Endothelial cell of umbilical vein (primary cell): ENCODE measurements around the gene STX8. TPM values are rescaled to one million over a fixed set of nuclear protein-coding genes. Genes with fewer than 3 reads are reported as not detected.

Source experiments
- BruUV-seq: library from RNA; stranded (reverse); fragments of 400-500 nt; replicated peaks from 2 replicates; lab custom pipeline; 2021; lab: Mats Ljungman, UMichigan
- CTCF ChIA-PET: fragments of 300-600, 350-600 bp; sonication (Branson Sonifier 250); formaldehyde crosslinking; loops from one replicate; lab custom pipeline; 2021; ENCODE audit warnings: antibody characterized with exemption, inconsistent platforms; lab: Charles Lee
- POLR2A ChIA-PET: fragments of 300-600, 350-600 bp; sonication (Branson Sonifier 250); formaldehyde crosslinking; loops from one replicate; lab custom pipeline; 2021; ENCODE audit warnings: antibody characterized with exemption, inconsistent platforms; lab: Charles Lee
- DNase-seq: peaks from one replicate; pipeline ENCODE4 v3.0.0-alpha.2; 2011; ENCODE audit warnings: low read depth, low spot score
- FAIRE-seq: peaks from 2 replicates; lab custom pipeline; 2011; peaks lifted over from hg19 to GRCh38; lab: Jason Lieb, UNC
- H2AFZ ChIP-seq: 2 replicates; pipeline ENCODE4 v1.6.0; 2012; ENCODE audit warnings: low read depth, low read length, control low read depth, inconsistent platforms
- H3K27ac ChIP-seq: 2 replicates; pipeline ENCODE4 v1.5.1; 2011; ENCODE audit warnings: low read depth, mild to moderate bottlenecking, control low read depth, low read length, moderate library complexity; ENCODE audit not compliant: insufficient read depth
- H3K27me3 ChIP-seq, 2 experiments: 2 replicates each; pipeline versions ENCODE4 v1.6.0 to v1.6.1; 2011; ENCODE audit warnings: low read length in 2 of 2, mixed read lengths in 1 of 2; ENCODE audit not compliant: control insufficient read depth in 2 of 2, insufficient read depth in 2 of 2
- H3K36me3 ChIP-seq, 2 experiments: 2 replicates in 1 of 2; 3 replicates in 1 of 2; pipeline ENCODE4 v1.5.1; 2011; ENCODE audit warnings: low read length in 2 of 2, mild to moderate bottlenecking in 1 of 2, moderate library complexity in 1 of 2; ENCODE audit not compliant: control insufficient read depth in 2 of 2, insufficient read depth in 2 of 2; ENCODE audit errors: extremely low read depth in 1 of 2
- H3K4me1 ChIP-seq: 3 replicates; pipeline ENCODE4 v1.5.1; 2011; ENCODE audit warnings: mild to moderate bottlenecking, low read length; ENCODE audit not compliant: control insufficient read depth, insufficient read depth; ENCODE audit errors: extremely low read depth
- H3K4me2 ChIP-seq: 2 replicates; pipeline ENCODE4 v1.6.1; 2011; ENCODE audit warnings: low read length, control low read depth, mixed read lengths; ENCODE audit not compliant: insufficient read depth
- H3K4me3 ChIP-seq, 3 experiments: fragments of 200-600 bp in 1 of 3; sonication (generic), shearing (Covaris generic) in 1 of 3; replicated peaks in 1 of 3; 2 replicates each; pipeline ENCODE4 v1.5.1; 2011 to 2016; ENCODE audit warnings: control low read depth in 3 of 3, low read length in 3 of 3, mild to moderate bottlenecking in 2 of 3, inconsistent platforms in 1 of 3, low read depth in 1 of 3, moderate library complexity in 1 of 3; ENCODE audit not compliant: insufficient read depth in 1 of 3
- H3K79me2 ChIP-seq: 2 replicates; pipeline ENCODE4 v1.6.0; 2012; ENCODE audit warnings: low read length, inconsistent platforms; ENCODE audit not compliant: control insufficient read depth, insufficient read depth
- H3K9ac ChIP-seq: replicated peaks from 2 replicates; pipeline ENCODE3; 2011; ENCODE audit warnings: low read length, control low read depth; ENCODE audit not compliant: insufficient read depth; ENCODE audit errors: extremely low read depth
- H3K9me1 ChIP-seq: replicated peaks from 3 replicates; pipeline ENCODE4 v1.6.0; 2011; ENCODE audit warnings: mild to moderate bottlenecking, low read length; ENCODE audit not compliant: control insufficient read depth, insufficient read depth; ENCODE audit errors: extremely low read depth
- H3K9me3 ChIP-seq: replicated peaks from 2 replicates; pipeline ENCODE4 v1.5.1; 2012; ENCODE audit warnings: low read length, inconsistent platforms; ENCODE audit not compliant: control insufficient read depth, insufficient read depth
- H4K20me1 ChIP-seq: replicated peaks from 2 replicates; pipeline ENCODE3; 2011; ENCODE audit warnings: mild to moderate bottlenecking, low read length; ENCODE audit not compliant: control insufficient read depth, insufficient read depth; ENCODE audit errors: extremely low read depth
- CTCF ChIP-seq, 2 donors: IDR thresholded peaks; 1 replicate in 1 of 2; 2 replicates in 1 of 2; pipeline ENCODE4 v1.5.1; 2011; ENCODE audit warnings: low read length in 2 of 2, mild to moderate bottlenecking in 2 of 2, moderate library complexity in 2 of 2, control low read depth in 1 of 2, inconsistent platforms in 1 of 2, low read depth in 1 of 2; ENCODE audit not compliant: insufficient read depth in 1 of 2; ENCODE audit errors: extremely low read depth in 1 of 2
- EZH2 ChIP-seq: IDR thresholded peaks from 2 replicates; pipeline ENCODE4 v1.6.1; 2012; ENCODE audit warnings: borderline replicate concordance, low read depth, mild to moderate bottlenecking, moderate library complexity, low read length, inconsistent platforms; ENCODE audit not compliant: severe bottlenecking
- GATA2 ChIP-seq: IDR thresholded peaks from 2 replicates; pipeline ENCODE4 v1.7.0; 2011; ENCODE audit warnings: low read depth, mild to moderate bottlenecking, moderate library complexity, mixed read lengths, low read length; ENCODE audit not compliant: insufficient read length, insufficient read depth
- JUN ChIP-seq: IDR thresholded peaks from 2 replicates; pipeline ENCODE4 v1.6.1; 2011; ENCODE audit warnings: borderline replicate concordance, low read depth; ENCODE audit not compliant: insufficient read length, insufficient read depth
- MAX ChIP-seq: IDR thresholded peaks from 2 replicates; pipeline ENCODE4 v1.6.1; 2011; ENCODE audit not compliant: insufficient read depth, insufficient read length
- MYC ChIP-seq: IDR thresholded peaks from one replicate; pipeline ENCODE4 v1.6.1; 2011; ENCODE audit warnings: mild to moderate bottlenecking, low read depth, low read length
- POLR2AphosphoS5 ChIP-seq: IDR thresholded peaks from 2 replicates; pipeline ENCODE4 v1.6.1; 2012; ENCODE audit warnings: low read depth, mild to moderate bottlenecking, control low read depth, low read length, moderate library complexity; ENCODE audit not compliant: insufficient read depth
- dilution Hi-C: fragments of 300-500 bp; cut with MboI; formaldehyde crosslinking; loops from one replicate; pipeline ENCODE4 v1.15.0; 2019; ENCODE audit warnings: low sequenced_read_pairs; ENCODE audit not compliant: extremely low pct_ligation_motif_present
- intact Hi-C: fragments of 100-400 bp; cut with micrococcal nuclease; formaldehyde crosslinking; loops from one replicate; pipeline ENCODE4 v1.10.0; 2022
- polyA plus RNA-seq, 4 experiments: library from polyadenylated mRNA; depleted of rRNA in 3 of 4; stranded (reverse) in 3 of 4; unstranded in 1 of 4; fragments of >200 nt; gene quantifications; 2 replicates each; pipeline versions ENCODE4 v1.2.1 to v1.2.3, GENCODE V29; 2011 to 2012; ENCODE audit warnings: missing spikeins in 1 of 4
- total RNA-seq: library from RNA; stranded (reverse); gene quantifications from 2 replicates; pipeline ENCODE4 v1.2.3, GENCODE V29; 2021

Gene STX8
- total and polyA plus RNA-seq, 2 donors (not counting 3 experiments of a cell fraction or from before 2014, with no cell fraction given): 25.9 to 67.3 TPM

GRCh38 chr17:9414471-9414870 is 161.1 kb downstream of the STX8 start:
- no peaks in the 10 kb centered on the region for H3K36me3 ChIP-seq
- DNase-seq (no peak), FAIRE-seq (no peak)
- ChIA-PET CTCF (no interaction called here), POLR2A (no interaction called here)
- no peaks in the 10 kb centered on the region for H3K79me2 ChIP-seq
- intact Hi-C loops: no loop called here
- no peaks in the 10 kb centered on the region for H4K20me1 ChIP-seq
- H3K4me1 ChIP-seq: no peaks in the 10 kb centered on the region
- H3K27me3 ChIP-seq: no peaks in the 10 kb centered on the region
- no peaks in the 10 kb centered on the region for H3K9me1 ChIP-seq
- no peak overlapping the region for H2AFZ ChIP-seq
- no TSS peak for BruUV-seq
- no peaks in the 10 kb centered on the region for H3K9me3 ChIP-seq
- TF ChIP-seq JUN (no peak), MYC (no peak), MAX (no peak)
- no peak overlapping the region for H3K4me2 ChIP-seq
- H3K4me3 ChIP-seq: no peak overlapping the region
- no peak overlapping the region for H3K27ac ChIP-seq
- H3K9ac ChIP-seq: no peak overlapping the region
- dilution Hi-C loops: no loop called here

GRCh38 chr17:9410737-9411136 is 164.9 kb downstream of the STX8 start:
- H3K9ac ChIP-seq: no peak overlapping the region
- TF ChIP-seq POLR2AphosphoS5 (no peak), MAX (no peak), GATA2 (no peak), MYC (no peak), CTCF (IDR thresholded peaks at IDR 0.05; ENCODE audit: extremely low read depth in 1 of 2, insufficient read depth in 1 of 2, low read depth in 1 of 2, low read length in 2 of 2) (no peak), JUN (no peak), EZH2 (no peak)
- dilution Hi-C loops: no loop called here
- H2AFZ ChIP-seq: no peak overlapping the region
- H4K20me1 ChIP-seq: no peaks in the 10 kb centered on the region
- H3K4me3 ChIP-seq: no peak overlapping the region
- no TSS peak for BruUV-seq
- FAIRE-seq (no peak), DNase-seq (no peak)
- H3K36me3 ChIP-seq: no peaks in the 10 kb centered on the region
- H3K9me3 ChIP-seq: no peaks in the 10 kb centered on the region
- H3K4me2 ChIP-seq: no peak overlapping the region
- H3K4me1 ChIP-seq: no peaks in the 10 kb centered on the region
- POLR2A ChIA-PET: no interaction called here
- H3K27me3 ChIP-seq: no peaks in the 10 kb centered on the region
- no peak overlapping the region for H3K27ac ChIP-seq
- intact Hi-C loops: no loop called here
- H3K9me1 ChIP-seq: no peaks in the 10 kb centered on the region
- CTCF ChIA-PET: no interaction called here
- no peaks in the 10 kb centered on the region for H3K79me2 ChIP-seq
